Dermis microvascular lymphatic vessel endothelial cell (primary cell): Measurements from ENCODE around the gene CCDC127. TPM values are rescaled to one million over a fixed set of nuclear protein-coding genes. Genes with fewer than 3 reads are reported as not detected.
"Not testable (repeated sequence)": the region's sequence is repeated elsewhere in the genome, so short reads cannot be mapped to it uniquely, and the experiment has no call there.

Experiments used
- DNase-seq, 2 donors: peaks; one replicate each; pipeline versions ENCODE4 v3.0.0 to v3.0.0-alpha.2; 2010; ENCODE audit warnings: low read depth in 2 of 2
- total RNA-seq: library from RNA; depleted of rRNA; stranded (reverse); fragments of >200 nt; gene quantifications from 2 replicates; pipeline ENCODE4 v1.2.1, GENCODE V29; 2014

Gene CCDC127
- 3.6 and 4.8 TPM in 2 replicates for total RNA-seq

- peak; percentile 82 to 93 for DNase-seq
These were observed at the start of gene CCDC127, which contains the start of gene SDHA for GRCh38 chr5:217494-218456. CCDC127 (minus strand) TSS chr5:218153; CDS start chr5:216849, 1,304 bp downstream. SDHA (plus strand) TSS chr5:218320; CDS start chr5:218356, 36 bp downstream.

GRCh38 chr5:267716-268115 is 49.8 kb upstream of the CCDC127 start:
- DNase-seq = no peak

- DNase-seq = not testable (repeated sequence)
These were observed 48.5 kb upstream of the CCDC127 start for GRCh38 chr5:266311-267026.

GRCh38 chr5:264338-264737 is 46.4 kb upstream of the CCDC127 start:
- peak in 1 of 2 donors; percentile 12 for DNase-seq

GRCh38 chr5:263275-263974 is 45.5 kb upstream of the CCDC127 start:
- DNase-seq = peak; percentile 88 to 98

- no peak for DNase-seq
These were observed 39.2 kb upstream of the CCDC127 start for GRCh38 chr5:257148-257547.

- DNase-seq = not testable (repeated sequence)
These were observed 38.4 kb upstream of the CCDC127 start for GRCh38 chr5:256347-256746.

- DNase-seq = not testable (repeated sequence)
These were observed 37.2 kb upstream of the CCDC127 start for GRCh38 chr5:255116-255515.

- DNase-seq = not testable (repeated sequence)
These were observed 36.4 kb upstream of the CCDC127 start for GRCh38 chr5:254322-254721.

GRCh38 chr5:252546-252945 is 34.6 kb upstream of the CCDC127 start:
- DNase-seq = peak in 1 of 2 donors; percentile 41

- not testable (repeated sequence) for DNase-seq
These were observed 34.0 kb upstream of the CCDC127 start for GRCh38 chr5:251975-252374.

- not testable (repeated sequence) for DNase-seq
These were observed 33.6 kb upstream of the CCDC127 start for GRCh38 chr5:251538-251937.

GRCh38 chr5:251016-251415 is 33.1 kb upstream of the CCDC127 start:
- not testable (repeated sequence) for DNase-seq

GRCh38 chr5:250396-250795 is 32.4 kb upstream of the CCDC127 start:
- not testable (repeated sequence) for DNase-seq

GRCh38 chr5:245717-246116 is 27.8 kb upstream of the CCDC127 start:
- not testable (repeated sequence) for DNase-seq

- DNase-seq = peak; percentile 63 to 67
These were observed 25.9 kb upstream of the CCDC127 start for GRCh38 chr5:243683-244367.

GRCh38 chr5:241045-241669 is 23.2 kb upstream of the CCDC127 start:
- not testable (repeated sequence) for DNase-seq

GRCh38 chr5:240550-240949 is 22.6 kb upstream of the CCDC127 start:
- not testable (repeated sequence) for DNase-seq

GRCh38 chr5:237931-238330 is 20.0 kb upstream of the CCDC127 start:
- DNase-seq = not testable (repeated sequence)

- not testable (repeated sequence) for DNase-seq
These were observed 17.6 kb upstream of the CCDC127 start for GRCh38 chr5:235527-235926.
